Measurements from ENCODE around the gene ITIH1.

The ITIH1 gene

GRCh38 chr3:52836986-52837385 lies 59.6 kb downstream of the ITIH1 start:
- H3K4me1 ChIP-seq (ENCODE audit: low read length): peaks cover 11% of the 10 kb centered on the region
- H3K27ac ChIP-seq (ENCODE audit: low read length): no peak overlapping the region
- no peak for TF ChIP-seq EZH2phosphoT487 (IDR thresholded peaks at IDR 0.05; ENCODE audit: low read depth)
- no peak for TF ChIP-seq CTCF (IDR thresholded peaks at IDR 0.05; ENCODE audit: low read depth, low read length)
- no peaks in the 10 kb centered on the region for H3K36me3 ChIP-seq (replicated peaks; ENCODE audit: low read depth, low read length)
- no peaks in the 10 kb centered on the region for H3K27me3 ChIP-seq (ENCODE audit: low read depth, low read length)
- H2AFZ ChIP-seq (ENCODE audit: low read depth, low read length): no peak overlapping the region
- H4K20me1 ChIP-seq (ENCODE audit: insufficient read depth, low read length): no peaks in the 10 kb centered on the region
- H3K9me3 ChIP-seq (ENCODE audit: insufficient read depth, low read length): no peaks in the 10 kb centered on the region
- H3K79me2 ChIP-seq (ENCODE audit: low read length): no peaks in the 10 kb centered on the region
- no peak overlapping the region for H3K9ac ChIP-seq (ENCODE audit: low read length)
- no peak overlapping the region for H3K4me2 ChIP-seq (ENCODE audit: low read length)
- no peak overlapping the region for H3K4me3 ChIP-seq (ENCODE audit: low read length)

DNA sequence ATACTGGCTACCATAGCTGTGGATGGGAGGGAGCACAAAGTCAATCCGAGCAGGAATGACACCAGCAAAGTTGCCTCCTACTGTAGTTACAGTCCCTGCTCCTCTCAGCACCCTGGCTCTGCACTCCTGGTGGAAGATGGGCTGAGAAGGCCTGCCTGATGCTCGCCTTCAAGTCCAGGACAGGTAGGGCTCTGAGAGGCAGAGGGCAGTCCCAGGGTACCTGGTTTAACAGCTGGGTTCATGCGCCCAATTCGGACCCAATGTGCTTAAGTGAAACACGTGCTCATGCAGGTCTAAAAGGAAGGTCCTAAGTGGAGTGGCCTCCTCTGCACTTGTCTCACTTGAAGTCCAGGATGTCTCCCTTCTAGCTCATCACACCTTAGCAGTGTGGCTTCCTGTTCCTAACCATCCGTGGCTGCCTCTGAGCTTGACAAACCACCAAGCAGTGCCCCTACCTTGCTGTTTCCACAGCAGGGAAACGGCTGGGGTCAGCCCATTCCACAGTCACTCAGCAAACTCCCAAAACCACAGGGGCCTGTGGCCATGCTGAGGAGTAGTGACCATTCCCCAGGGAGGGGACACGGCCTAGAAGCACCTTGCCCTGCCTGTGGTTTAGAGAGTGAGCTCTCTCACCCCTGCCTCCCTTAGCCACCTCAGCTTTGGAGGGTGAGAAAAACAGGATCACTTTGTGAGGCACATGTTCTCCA lies 61.3 kb downstream of the ITIH1 start:
- no peak overlapping the region for H2AFZ ChIP-seq (ENCODE audit: low read depth, low read length)
- H3K79me2 ChIP-seq (ENCODE audit: low read length): no peaks in the 10 kb centered on the region
- H4K20me1 ChIP-seq (ENCODE audit: insufficient read depth, low read length): no peaks in the 10 kb centered on the region
- no peak overlapping the region for H3K9ac ChIP-seq (ENCODE audit: low read length)
- no peaks in the 10 kb centered on the region for H3K9me3 ChIP-seq (ENCODE audit: insufficient read depth, low read length)
- H3K4me1 ChIP-seq (ENCODE audit: low read length): peaks cover 11% of the 10 kb centered on the region
- H3K27me3 ChIP-seq (ENCODE audit: low read depth, low read length): no peaks in the 10 kb centered on the region
- H3K4me3 ChIP-seq (ENCODE audit: low read length): no peak overlapping the region
- H3K36me3 ChIP-seq (replicated peaks; ENCODE audit: low read depth, low read length): no peaks in the 10 kb centered on the region
- no peak overlapping the region for H3K4me2 ChIP-seq (ENCODE audit: low read length)
- TF ChIP-seq CTCF (IDR thresholded peaks at IDR 0.05; ENCODE audit: low read depth, low read length) (no peak), EZH2phosphoT487 (IDR thresholded peaks at IDR 0.05; ENCODE audit: low read depth) (no peak)
- H3K27ac ChIP-seq (ENCODE audit: low read length): no peak overlapping the region

GRCh38 chr3:52839268-52839575 lies 61.8 kb downstream of the ITIH1 start:
- TF ChIP-seq CTCF (IDR thresholded peaks at IDR 0.05; ENCODE audit: low read depth, low read length) (no peak), EZH2phosphoT487 (IDR thresholded peaks at IDR 0.05; ENCODE audit: low read depth) (no peak)
- H3K79me2 ChIP-seq (ENCODE audit: low read length): no peaks in the 10 kb centered on the region
- H3K9ac ChIP-seq (ENCODE audit: low read length): no peak overlapping the region
- no peak overlapping the region for H3K4me2 ChIP-seq (ENCODE audit: low read length)
- H3K4me3 ChIP-seq (ENCODE audit: low read length): no peak overlapping the region
- H4K20me1 ChIP-seq (ENCODE audit: insufficient read depth, low read length): no peaks in the 10 kb centered on the region
- no peaks in the 10 kb centered on the region for H3K36me3 ChIP-seq (replicated peaks; ENCODE audit: low read depth, low read length)
- H3K27ac ChIP-seq (ENCODE audit: low read length): no peak overlapping the region
- H3K4me1 ChIP-seq (ENCODE audit: low read length): peaks cover 11% of the 10 kb centered on the region
- no peaks in the 10 kb centered on the region for H3K27me3 ChIP-seq (ENCODE audit: low read depth, low read length)
- H2AFZ ChIP-seq (ENCODE audit: low read depth, low read length): no peak overlapping the region
- H3K9me3 ChIP-seq (ENCODE audit: insufficient read depth, low read length): no peaks in the 10 kb centered on the region

DNA sequence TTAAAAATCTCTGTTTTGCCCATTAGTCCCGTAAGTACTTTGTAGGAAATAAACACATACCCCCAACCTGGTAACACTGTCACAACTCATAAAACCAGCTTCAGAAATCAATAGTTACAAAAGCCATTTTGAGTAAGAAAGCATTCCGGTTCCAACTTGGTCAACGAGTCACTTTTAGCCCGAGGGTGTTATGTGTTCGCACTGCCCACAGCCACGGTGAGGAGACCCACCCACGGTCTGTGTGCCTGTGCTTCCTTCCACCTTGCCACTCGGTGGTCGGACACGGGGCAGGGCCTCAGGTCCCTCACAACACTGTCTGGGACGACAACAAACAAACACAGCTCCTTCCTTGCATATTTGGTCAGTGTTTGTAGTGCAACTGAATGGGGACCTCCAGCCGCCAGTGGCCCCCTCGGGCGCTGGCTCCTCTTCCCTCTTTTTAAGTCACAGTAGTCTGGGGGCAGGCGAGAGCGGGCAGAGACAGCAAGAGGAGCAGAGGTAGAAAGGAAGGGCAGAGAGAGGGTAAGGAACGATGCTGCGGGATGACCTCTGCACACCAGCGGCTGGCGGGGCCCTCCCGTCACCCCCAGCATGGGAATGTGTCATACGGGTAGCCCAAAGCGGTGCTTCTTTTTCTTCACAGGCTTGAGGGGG lies 62.6 kb downstream of the ITIH1 start:
- Histone ChIP-seq H3K27ac (ENCODE audit: low read length) (no peak overlapping the region), H3K4me3 (ENCODE audit: low read length) (no peak overlapping the region), H4K20me1 (ENCODE audit: insufficient read depth, low read length) (no peaks in the 10 kb centered on the region), H3K4me2 (ENCODE audit: low read length) (no peak overlapping the region), H3K9me3 (ENCODE audit: insufficient read depth, low read length) (no peaks in the 10 kb centered on the region), H3K79me2 (ENCODE audit: low read length) (no peaks in the 10 kb centered on the region), H3K4me1 (ENCODE audit: low read length) (peaks cover 11% of the 10 kb centered on the region), H3K36me3 (replicated peaks; ENCODE audit: low read depth, low read length) (no peaks in the 10 kb centered on the region), H3K27me3 (ENCODE audit: low read depth, low read length) (no peaks in the 10 kb centered on the region), H3K9ac (ENCODE audit: low read length) (no peak overlapping the region), H2AFZ (ENCODE audit: low read depth, low read length) (no peak overlapping the region)
- TF ChIP-seq CTCF (IDR thresholded peaks at IDR 0.05; ENCODE audit: low read depth, low read length): no peak
- no peak for TF ChIP-seq EZH2phosphoT487 (IDR thresholded peaks at IDR 0.05; ENCODE audit: low read depth)
